Mesothelial cell of epicardium (in vitro differentiated cells): Measurements from ENCODE around the gene MYOM1. TPM values are rescaled to one million over a fixed set of nuclear protein-coding genes. Genes with fewer than 3 reads are reported as not detected.
A peak's percentile ranks its signal among the peaks of the same experiment; 100 is the strongest.

Experiments
- DNase-seq, 2 experiments: peaks; one replicate each; pipeline ENCODE4 v3.0.0; 2021; ENCODE audit warnings: low spot score in 2 of 2; ENCODE audit not compliant: unreplicated experiment in 2 of 2
- H3K27ac Mint-ChIP-seq: 2 replicates; pipeline ENCODE4 v1.8.0; 2021; ENCODE audit warnings: mixed read lengths
- H3K27me3 Mint-ChIP-seq: 2 replicates; pipeline ENCODE4 v1.8.0; 2021; ENCODE audit warnings: low read depth, mixed read lengths
- H3K36me3 Mint-ChIP-seq: 2 replicates; pipeline ENCODE4 v1.8.0; 2021; ENCODE audit warnings: mixed read lengths
- H3K4me1 Mint-ChIP-seq: 2 replicates; pipeline ENCODE4 v1.8.0; 2021; ENCODE audit warnings: mixed read lengths
- H3K4me3 Mint-ChIP-seq: 2 replicates; pipeline ENCODE4 v1.8.0; 2021; ENCODE audit warnings: mild to moderate bottlenecking, moderate library complexity, mixed read lengths
- H3K9me3 Mint-ChIP-seq: 2 replicates; pipeline ENCODE4 v1.8.0; 2021; ENCODE audit warnings: mixed read lengths
- CTCF ChIP-seq: fragments of 200-600 bp; sonication (generic); IDR thresholded peaks from one replicate; pipeline ENCODE4 v1.5.0; 2021; ENCODE audit warnings: antibody characterized with exemption; ENCODE audit not compliant: unreplicated experiment
- total RNA-seq: library from RNA; stranded (reverse); gene quantifications from 3 replicates; pipeline ENCODE4 v1.2.1, GENCODE V29; 2021

The MYOM1 gene
- total RNA-seq, 1 donor from 2014 or later: 2.8 TPM

- Mint-ChIP-seq H3K27me3 (no peaks in the 10 kb centered on the region), H3K9me3 (peaks cover 9% of the 10 kb centered on the region), H3K4me1 (peaks cover 41% of the 10 kb centered on the region), H3K36me3 (no peaks in the 10 kb centered on the region), H3K27ac (no peak overlapping the region), H3K4me3 (no peak overlapping the region)
- no peak for TF ChIP-seq CTCF
- DNase-seq: no peak
Measured at GRCh38 chr18:3216987-3217386, 2.8 kb downstream of the MYOM1 start.

- no peak for DNase-seq
- H3K27ac Mint-ChIP-seq: no peak overlapping the region
- peaks cover 46% of the 10 kb centered on the region for H3K4me1 Mint-ChIP-seq
- H3K4me3 Mint-ChIP-seq: no peak overlapping the region
- H3K36me3 Mint-ChIP-seq: no peaks in the 10 kb centered on the region
- peaks cover 9% of the 10 kb centered on the region for H3K9me3 Mint-ChIP-seq
- no peak for TF ChIP-seq CTCF
- no peaks in the 10 kb centered on the region for H3K27me3 Mint-ChIP-seq
Measured at GRCh38 chr18:3214855-3215637, 4.7 kb downstream of the MYOM1 start.

GRCh38 chr18:3213300-3214059 is 6.3 kb downstream of the MYOM1 start:
- peaks cover 9% of the 10 kb centered on the region for H3K9me3 Mint-ChIP-seq
- no peak for TF ChIP-seq CTCF
- no peaks in the 10 kb centered on the region for H3K27me3 Mint-ChIP-seq
- H3K36me3 Mint-ChIP-seq: no peaks in the 10 kb centered on the region
- DNase-seq: no peak
- H3K27ac Mint-ChIP-seq: peak overlapping the region; percentile 34
- peaks cover 33% of the 10 kb centered on the region for H3K4me1 Mint-ChIP-seq
- H3K4me3 Mint-ChIP-seq: no peak overlapping the region

- H3K36me3 Mint-ChIP-seq: no peaks in the 10 kb centered on the region
- no peak overlapping the region for H3K4me3 Mint-ChIP-seq
- H3K27me3 Mint-ChIP-seq: no peaks in the 10 kb centered on the region
- no peak for TF ChIP-seq CTCF
- H3K4me1 Mint-ChIP-seq: peaks cover 25% of the 10 kb centered on the region
- H3K27ac Mint-ChIP-seq: peak overlapping the region; percentile 43
- peaks cover 9% of the 10 kb centered on the region for H3K9me3 Mint-ChIP-seq
- no peak for DNase-seq
Measured at GRCh38 chr18:3212657-3213056, 7.1 kb downstream of the MYOM1 start.

- Mint-ChIP-seq H3K4me1 (peaks cover 25% of the 10 kb centered on the region), H3K4me3 (no peak overlapping the region), H3K27me3 (no peaks in the 10 kb centered on the region), H3K36me3 (no peaks in the 10 kb centered on the region), H3K9me3 (peaks cover 8% of the 10 kb centered on the region), H3K27ac (no peak overlapping the region)
- no peak for DNase-seq
- TF ChIP-seq CTCF: no peak
Measured at GRCh38 chr18:3211236-3211992, 8.4 kb downstream of the MYOM1 start.
